Peyer's patch (tissue), 4 donors: ENCODE results near the gene EPHA7. TPM values are rescaled to one million over a fixed set of nuclear protein-coding genes. Genes with fewer than 3 reads are reported as not detected.

Experiments used
- DNase-seq, 3 donors: peaks; one replicate each; pipeline ENCODE4 v3.0.0-alpha.2; 2017 to 2019
- H3K27ac ChIP-seq, 4 donors: fragments of 200-600 bp; sonication (generic); one replicate each; pipeline ENCODE4 v1.5.1; 2016 to 2019
- H3K27me3 ChIP-seq, 2 donors: fragments of 200-600 bp; sonication (generic); one replicate each; pipeline ENCODE4 v1.5.1; 2019
- H3K36me3 ChIP-seq, 3 donors: fragments of 200-600 bp; sonication (generic); one replicate each; pipeline ENCODE4 v1.5.1; 2016 to 2019
- H3K4me1 ChIP-seq, 4 donors: fragments of 200-600 bp; sonication (generic); one replicate each; pipeline ENCODE4 v1.5.1; 2016 to 2019
- H3K4me3 ChIP-seq, 4 donors: fragments of 200-600 bp; sonication (generic); 1 replicate in 3 of 4; 2 replicates in 1 of 4; pipeline ENCODE4 v1.5.1; 2016 to 2019; ENCODE audit warnings: mild to moderate bottlenecking in 1 of 4
- H3K9me3 ChIP-seq, 4 donors: fragments of 200-600 bp; sonication (generic); one replicate each; pipeline ENCODE4 v1.5.1; 2016 to 2019; ENCODE audit warnings: mild to moderate bottlenecking in 1 of 4
- CTCF ChIP-seq, 6 experiments: fragments of 450-650 bp in 4 of 6; fragments of 200-600 bp in 2 of 6; sonication (generic) in 1 of 6; IDR thresholded peaks; one replicate each; pipeline ENCODE4 v1.5.1; 2017 to 2019; ENCODE audit warnings: antibody characterized with exemption in 6 of 6, mild to moderate bottlenecking in 3 of 6, moderate library complexity in 1 of 6
- POLR2A ChIP-seq, 2 donors: fragments of 450-650 bp; IDR thresholded peaks; one replicate each; pipeline ENCODE4 v1.5.1; 2017; ENCODE audit warnings: antibody characterized with exemption in 2 of 2, mild to moderate bottlenecking in 2 of 2, moderate library complexity in 2 of 2
- total RNA-seq, 4 donors: library from RNA; depleted of rRNA; stranded (reverse); fragments of >200 nt; gene quantifications; one replicate each; pipeline ENCODE4 v1.1.0, GENCODE V29; 2016

Gene EPHA7
- total RNA-seq, 4 donors from 2014 or later = 1.5 to 6.6 (median 3.9) TPM; not detected in 1

GRCh38 chr6:93418408-93419303 lies 703 bp downstream of the EPHA7 start:
- peak overlapping the region in 1 of 4 donors; percentile 28 for H3K27ac ChIP-seq
- no peaks in the 10 kb centered on the region for H3K36me3 ChIP-seq
- peaks cover 0 to 36% (median 0%) of the 10 kb centered on the region in 4 donors for H3K4me1 ChIP-seq
- TF ChIP-seq CTCF (IDR thresholded peaks at IDR 0.05) (no peak), POLR2A (IDR thresholded peaks at IDR 0.05) (no peak)
- no peaks in the 10 kb centered on the region for H3K9me3 ChIP-seq
- peak overlapping the region; percentile 25 to 55 (median 42) for H3K4me3 ChIP-seq
- peaks cover 0 to 21% of the 10 kb centered on the region in 2 donors for H3K27me3 ChIP-seq
- DNase-seq = peak in 2 of 3 donors; percentile 45 to 52

- Histone ChIP-seq H3K4me1 (peaks cover 0 to 36% (median 0%) of the 10 kb centered on the region in 4 donors), H3K36me3 (no peaks in the 10 kb centered on the region), H3K9me3 (no peaks in the 10 kb centered on the region), H3K27ac (peak overlapping the region in 1 of 4 donors; percentile 28), H3K27me3 (peaks cover 0 to 21% of the 10 kb centered on the region in 2 donors), H3K4me3 (peak overlapping the region; percentile 25 to 55 (median 42))
- DNase-seq = no peak
- TF ChIP-seq CTCF (IDR thresholded peaks at IDR 0.05) = no peak
- no peak for TF ChIP-seq POLR2A (IDR thresholded peaks at IDR 0.05)
Observed at GRCh38 chr6:93418033-93418407, 1.3 kb downstream of the EPHA7 start.

- TF ChIP-seq CTCF (IDR thresholded peaks at IDR 0.05) (no peak), POLR2A (IDR thresholded peaks at IDR 0.05) (no peak)
- Histone ChIP-seq H3K9me3 (no peaks in the 10 kb centered on the region), H3K27ac (peak overlapping the region in 1 of 4 donors; percentile 47), H3K4me3 (peak overlapping the region; percentile 3 to 55 (median 22)), H3K4me1 (peaks cover 0 to 36% (median 0%) of the 10 kb centered on the region in 4 donors), H3K27me3 (peaks cover 0 to 21% of the 10 kb centered on the region in 2 donors), H3K36me3 (no peaks in the 10 kb centered on the region)
- no peak for DNase-seq
Observed at GRCh38 chr6:93417421-93418013, 1.8 kb downstream of the EPHA7 start.

GRCh38 chr6:93416571-93417420 lies 2.6 kb downstream of the EPHA7 start:
- H3K27ac ChIP-seq = peak overlapping the region in 2 of 4 donors; percentile 31 to 47
- DNase-seq = peak in 1 of 3 donors; percentile 50
- no peak for TF ChIP-seq CTCF (IDR thresholded peaks at IDR 0.05)
- no peak for TF ChIP-seq POLR2A (IDR thresholded peaks at IDR 0.05)
- peaks cover 0 to 36% (median 0%) of the 10 kb centered on the region in 4 donors for H3K4me1 ChIP-seq
- H3K36me3 ChIP-seq = no peaks in the 10 kb centered on the region
- H3K9me3 ChIP-seq = no peaks in the 10 kb centered on the region
- peak overlapping the region; percentile 20 to 55 (median 30) for H3K4me3 ChIP-seq
- peaks cover 0 to 21% of the 10 kb centered on the region in 2 donors for H3K27me3 ChIP-seq

- peaks cover 0 to 14% of the 10 kb centered on the region in 2 donors for H3K27me3 ChIP-seq
- no peak for DNase-seq
- TF ChIP-seq POLR2A (IDR thresholded peaks at IDR 0.05) = no peak
- no peak for TF ChIP-seq CTCF (IDR thresholded peaks at IDR 0.05)
- H3K9me3 ChIP-seq = no peaks in the 10 kb centered on the region
- no peak overlapping the region for H3K27ac ChIP-seq
- peaks cover 0 to 19% (median 0%) of the 10 kb centered on the region in 4 donors for H3K4me1 ChIP-seq
- H3K36me3 ChIP-seq = no peaks in the 10 kb centered on the region
- no peak overlapping the region for H3K4me3 ChIP-seq
Observed at GRCh38 chr6:93413190-93413589, 6.2 kb downstream of the EPHA7 start.
